IMR-90 (cell line): ENCODE results near the gene WDFY1.

Experiments used
- CTCF ChIP-seq: conservative IDR thresholded peaks from 2 replicates; pipeline ENCODE4 v1.5.1; 2012; ENCODE audit warnings: mild to moderate bottlenecking, low read depth, low read length, improper control_type of control experiment
- FOS ChIP-seq: fragments of 150-350 bp; IDR thresholded peaks from 2 replicates; pipeline ENCODE4 v1.6.1; 2016; ENCODE audit warnings: low read depth, low read length
- POLR2A ChIP-seq: IDR thresholded peaks from 2 replicates; pipeline ENCODE4 v1.6.1; 2012; ENCODE audit warnings: mild to moderate bottlenecking, low read depth, low read length

GRCh38 chr2:223945755-223946154 lies 620 bp upstream of the WDFY1 start:
- TF ChIP-seq FOS, result no peak
- no peak for TF ChIP-seq CTCF
- no peak for TF ChIP-seq POLR2A
